ENCODE data around the gene ARHGEF28. TPM values are rescaled to one million over a fixed set of nuclear protein-coding genes. Genes with fewer than 3 reads are reported as not detected.

The ARHGEF28 gene
- total RNA-seq, 2 experiments from 2014 or later: not detected

GRCh38 chr5:73619606-73620333 lies 6.2 kb upstream of the ARHGEF28 start:
- ChIA-PET POLR2A (no interaction called here), CTCF (no interaction called here)

- ChIA-PET CTCF (no interaction called here), POLR2A (no interaction called here)
Measured at GRCh38 chr5:73620334-73620687, 5.7 kb upstream of the ARHGEF28 start.

- ChIA-PET CTCF (no interaction called here), POLR2A (no interaction called here)
Measured at GRCh38 chr5:73623060-73623459, 2.9 kb upstream of the ARHGEF28 start.

GRCh38 chr5:73623901-73624404 lies 2.0 kb upstream of the ARHGEF28 start:
- CTCF ChIA-PET: interaction anchor here (0.7 kb wide), 1 partner anchor 19 kb away, joined by 3 read pairs; no protein-coding TSS in a partner anchor

GRCh38 chr5:73624888-73625287 lies 1.1 kb upstream of the ARHGEF28 start:
- ChIA-PET POLR2A (no interaction called here), CTCF (interaction anchor here (0.7 kb wide), 1 partner anchor 11 kb away, joined by 3 read pairs; no protein-coding TSS in a partner anchor)

More at GRCh38 chr5:73623901-73624404, 2.0 kb upstream of the ARHGEF28 start:
- POLR2A ChIA-PET: no interaction called here

GRCh38 chr5:73625372-73625943 lies 538 bp upstream of the ARHGEF28 start:
- CTCF ChIA-PET: interaction anchor here (0.7 kb wide), 1 partner anchor 10 kb away, joined by 3 read pairs; no protein-coding TSS in a partner anchor
- POLR2A ChIA-PET: no interaction called here

GRCh38 chr5:73626814-73627313 lies 868 bp downstream of the ARHGEF28 start:
- CTCF ChIA-PET: no interaction called here
- POLR2A ChIA-PET: no interaction called here

GRCh38 chr5:73629456-73629855 lies 3.5 kb downstream of the ARHGEF28 start:
- ChIA-PET CTCF (interaction anchor here (0.6 kb wide), 1 partner anchor 110 kb away, joined by 4 read pairs; no protein-coding TSS in a partner anchor), POLR2A (no interaction called here)

GRCh38 chr5:73630765-73631164 lies 4.8 kb downstream of the ARHGEF28 start:
- ChIA-PET CTCF (no interaction called here), POLR2A (no interaction called here)

GRCh38 chr5:73631500-73631899 lies 5.5 kb downstream of the ARHGEF28 start:
- ChIA-PET POLR2A (no interaction called here), CTCF (no interaction called here)

- POLR2A ChIA-PET: no interaction called here
Measured at GRCh38 chr5:73633060-73633459, 7.1 kb downstream of the ARHGEF28 start.

GRCh38 chr5:73636408-73636807 lies 10.4 kb downstream of the ARHGEF28 start:
- POLR2A ChIA-PET: no interaction called here
- CTCF ChIA-PET: no interaction called here

More at GRCh38 chr5:73633060-73633459, 7.1 kb downstream of the ARHGEF28 start:
- CTCF ChIA-PET: no interaction called here

GRCh38 chr5:73637565-73637964 lies 11.6 kb downstream of the ARHGEF28 start:
- CTCF ChIA-PET: no interaction called here
- POLR2A ChIA-PET: no interaction called here

GRCh38 chr5:73638344-73639095 lies 12.5 kb downstream of the ARHGEF28 start:
- ChIA-PET POLR2A (no interaction called here), CTCF (no interaction called here)

GRCh38 chr5:73640861-73641320 lies 14.9 kb downstream of the ARHGEF28 start:
- CTCF ChIA-PET: no interaction called here
- POLR2A ChIA-PET: no interaction called here

- ChIA-PET POLR2A (no interaction called here), CTCF (no interaction called here)
Measured at GRCh38 chr5:73641811-73642210, 15.8 kb downstream of the ARHGEF28 start.

GRCh38 chr5:73642344-73642743 lies 16.3 kb downstream of the ARHGEF28 start:
- ChIA-PET CTCF (no interaction called here), POLR2A (no interaction called here)

GRCh38 chr5:73644385-73644963 lies 18.5 kb downstream of the ARHGEF28 start:
- ChIA-PET CTCF (no interaction called here), POLR2A (no interaction called here)

- CTCF ChIA-PET: no interaction called here
- POLR2A ChIA-PET: no interaction called here
Measured at GRCh38 chr5:73647721-73648120, 21.7 kb downstream of the ARHGEF28 start.

GRCh38 chr5:73648515-73648914 lies 22.5 kb downstream of the ARHGEF28 start:
- POLR2A ChIA-PET: no interaction called here
- CTCF ChIA-PET: no interaction called here
